ENCODE measurements around the gene PRAMEF13. TPM values are rescaled to one million over a fixed set of nuclear protein-coding genes. Genes with fewer than 3 reads are reported as not detected.
"Not testable (repeated sequence)": the region's sequence is repeated elsewhere in the genome, so short reads cannot be mapped to it uniquely, and the experiment has no call there.

PRAMEF13 gene
- total RNA-seq, 1 experiment from 2014 or later = not detected

DNA sequence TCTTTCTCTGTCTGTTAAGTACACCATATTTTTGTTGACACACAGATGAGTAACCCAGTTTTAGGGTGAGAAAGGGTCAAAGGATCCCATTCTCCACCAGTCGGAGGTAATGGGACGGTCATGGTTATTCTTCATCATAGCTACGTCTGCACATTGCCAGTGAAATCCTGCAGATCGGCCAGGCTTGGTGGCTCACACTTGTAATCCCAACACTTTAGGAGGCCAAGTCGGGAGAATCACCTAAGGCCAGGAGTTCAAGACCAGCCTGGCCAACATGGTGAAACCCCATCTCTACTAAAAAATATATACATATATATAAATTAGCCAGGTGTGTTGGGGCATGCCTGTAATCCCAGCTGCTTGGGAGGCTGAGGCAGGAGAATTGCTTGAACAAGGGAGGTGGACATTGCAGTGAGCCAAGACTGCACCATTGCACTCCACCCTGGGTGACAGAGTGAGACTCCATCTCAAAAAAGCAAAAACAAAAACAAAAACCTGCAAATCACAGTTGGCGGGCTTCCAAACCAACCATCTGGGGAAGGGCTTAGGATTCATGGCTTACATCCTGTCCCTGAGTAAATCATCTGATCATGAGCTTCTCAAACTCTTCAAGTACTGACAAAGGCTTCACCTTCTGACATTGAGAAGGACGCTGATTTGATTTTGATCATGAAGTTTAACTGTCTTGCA, 30.0 kb upstream of the PRAMEF13 start:
- H3K9me3 Mint-ChIP-seq (ENCODE audit: unreplicated experiment); H3K4me3 Mint-ChIP-seq (ENCODE audit: unreplicated experiment); H3K27ac Mint-ChIP-seq (ENCODE audit: low read depth, unreplicated experiment); intact Hi-C loops (cut with micrococcal nuclease); BruUV-seq (replicated peaks); DNase-seq (ENCODE audit: unreplicated experiment); H3K36me3 Mint-ChIP-seq (ENCODE audit: insufficient read depth, unreplicated experiment); H3K4me1 Mint-ChIP-seq (ENCODE audit: insufficient read depth, unreplicated experiment): not testable (repeated sequence)
- CTCF ChIA-PET = interaction anchor here (0.7 kb wide), 1 partner anchor 700 kb away, joined by 3 read pairs; no protein-coding TSS in a partner anchor
- peaks cover 46% of the 10 kb centered on the region for H3K27me3 Mint-ChIP-seq (ENCODE audit: insufficient read depth, unreplicated experiment)
- POLR2A ChIA-PET = interaction anchor here (0.6 kb wide), 1 partner anchor 404 kb away, joined by 4 read pairs; no protein-coding TSS in a partner anchor

DNA sequence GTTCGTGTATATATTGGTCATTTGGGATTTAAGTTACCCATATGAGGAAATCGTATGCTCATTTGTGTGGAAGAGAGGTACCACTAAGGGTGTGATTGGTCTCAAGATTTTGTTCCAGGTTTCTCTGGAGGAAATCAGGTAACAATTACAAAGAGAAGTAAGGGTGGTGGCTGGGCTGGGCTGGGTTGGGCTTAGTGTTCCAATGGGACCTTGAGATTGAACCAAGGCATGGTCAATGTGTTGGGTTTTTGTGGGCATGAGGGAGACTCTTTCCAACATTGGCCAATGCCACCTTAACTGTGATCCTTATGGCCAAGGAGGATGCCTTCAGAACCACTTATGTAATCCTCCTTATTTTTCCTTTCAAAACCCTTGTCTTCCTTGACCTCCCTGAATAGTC, 29.4 kb upstream of the PRAMEF13 start:
- H3K27me3 Mint-ChIP-seq (ENCODE audit: insufficient read depth, unreplicated experiment) = peaks cover 46% of the 10 kb centered on the region
- ChIA-PET POLR2A (interaction anchor here (0.6 kb wide), 1 partner anchor 405 kb away, joined by 4 read pairs; no protein-coding TSS in a partner anchor), CTCF (interaction anchor here (0.7 kb wide), 1 partner anchor 701 kb away, joined by 3 read pairs; no protein-coding TSS in a partner anchor)
- intact Hi-C loops (cut with micrococcal nuclease); H3K4me3 Mint-ChIP-seq (ENCODE audit: unreplicated experiment); DNase-seq (ENCODE audit: unreplicated experiment); H3K36me3 Mint-ChIP-seq (ENCODE audit: insufficient read depth, unreplicated experiment); H3K27ac Mint-ChIP-seq (ENCODE audit: low read depth, unreplicated experiment); BruUV-seq (replicated peaks); H3K4me1 Mint-ChIP-seq (ENCODE audit: insufficient read depth, unreplicated experiment); H3K9me3 Mint-ChIP-seq (ENCODE audit: unreplicated experiment): not testable (repeated sequence)

DNA sequence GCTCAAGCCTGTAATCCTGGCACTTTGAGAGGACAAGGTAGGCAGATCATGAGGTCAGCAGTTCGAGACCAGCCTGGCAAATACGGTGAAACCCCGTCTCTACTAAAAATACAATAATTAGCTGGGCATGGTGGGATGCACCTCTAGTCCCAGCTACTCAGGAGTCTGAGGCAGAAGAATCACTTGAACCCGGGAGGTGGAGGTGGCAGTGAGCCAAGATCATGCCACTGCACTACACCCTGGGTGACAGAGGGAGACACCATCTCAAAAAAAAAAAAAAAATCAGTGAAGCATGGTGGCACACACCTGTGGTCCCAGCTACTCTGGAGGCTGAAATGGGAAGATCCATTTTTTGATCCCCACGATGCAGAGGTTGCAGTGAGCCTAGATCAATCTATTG, 28.9 kb upstream of the PRAMEF13 start:
- H3K4me1 Mint-ChIP-seq (ENCODE audit: insufficient read depth, unreplicated experiment); POLR2A ChIA-PET; H3K4me3 Mint-ChIP-seq (ENCODE audit: unreplicated experiment); BruUV-seq (replicated peaks); DNase-seq (ENCODE audit: unreplicated experiment); H3K27ac Mint-ChIP-seq (ENCODE audit: low read depth, unreplicated experiment); H3K9me3 Mint-ChIP-seq (ENCODE audit: unreplicated experiment); intact Hi-C loops (cut with micrococcal nuclease); H3K36me3 Mint-ChIP-seq (ENCODE audit: insufficient read depth, unreplicated experiment): not testable (repeated sequence)
- CTCF ChIA-PET = interaction anchor here (0.6 kb wide), 1 partner anchor 690 kb away, joined by 4 read pairs; no protein-coding TSS in a partner anchor
- H3K27me3 Mint-ChIP-seq (ENCODE audit: insufficient read depth, unreplicated experiment) = peaks cover 50% of the 10 kb centered on the region

DNA sequence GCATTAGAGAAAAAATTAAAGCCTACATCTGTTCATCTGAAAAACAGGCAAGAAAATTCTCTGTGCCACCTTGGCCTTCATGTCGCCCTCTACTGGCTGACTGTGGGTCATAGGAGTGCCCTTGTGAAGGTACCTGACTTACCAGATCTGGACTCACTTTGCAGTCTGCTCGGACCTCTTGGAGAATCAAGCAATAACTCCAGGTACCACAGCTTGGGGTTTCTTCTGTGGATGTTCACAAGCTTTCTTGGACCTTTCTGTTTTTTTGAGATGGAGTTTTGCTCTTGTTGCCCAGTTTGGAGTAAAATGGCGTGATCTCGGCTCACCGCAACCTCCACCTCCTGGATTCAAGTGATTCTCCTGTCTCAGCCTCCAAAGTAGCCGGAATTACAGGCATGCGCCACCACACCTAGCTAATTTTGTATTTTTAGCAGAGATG, 27.2 kb upstream of the PRAMEF13 start:
- H3K27ac Mint-ChIP-seq (ENCODE audit: low read depth, unreplicated experiment) = no peak overlapping the region
- BruUV-seq (replicated peaks) = no TSS peak
- no peaks in the 10 kb centered on the region for H3K4me1 Mint-ChIP-seq (ENCODE audit: insufficient read depth, unreplicated experiment)
- no peak overlapping the region for H3K4me3 Mint-ChIP-seq (ENCODE audit: unreplicated experiment)
- TF ChIP-seq, protein P1, sequence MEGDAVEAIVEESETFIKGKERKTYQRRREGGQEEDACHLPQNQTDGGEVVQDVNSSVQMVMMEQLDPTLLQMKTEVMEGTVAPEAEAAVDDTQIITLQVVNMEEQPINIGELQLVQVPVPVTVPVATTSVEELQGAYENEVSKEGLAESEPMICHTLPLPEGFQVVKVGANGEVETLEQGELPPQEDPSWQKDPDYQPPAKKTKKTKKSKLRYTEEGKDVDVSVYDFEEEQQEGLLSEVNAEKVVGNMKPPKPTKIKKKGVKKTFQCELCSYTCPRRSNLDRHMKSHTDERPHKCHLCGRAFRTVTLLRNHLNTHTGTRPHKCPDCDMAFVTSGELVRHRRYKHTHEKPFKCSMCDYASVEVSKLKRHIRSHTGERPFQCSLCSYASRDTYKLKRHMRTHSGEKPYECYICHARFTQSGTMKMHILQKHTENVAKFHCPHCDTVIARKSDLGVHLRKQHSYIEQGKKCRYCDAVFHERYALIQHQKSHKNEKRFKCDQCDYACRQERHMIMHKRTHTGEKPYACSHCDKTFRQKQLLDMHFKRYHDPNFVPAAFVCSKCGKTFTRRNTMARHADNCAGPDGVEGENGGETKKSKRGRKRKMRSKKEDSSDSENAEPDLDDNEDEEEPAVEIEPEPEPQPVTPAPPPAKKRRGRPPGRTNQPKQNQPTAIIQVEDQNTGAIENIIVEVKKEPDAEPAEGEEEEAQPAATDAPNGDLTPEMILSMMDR (IDR thresholded peaks at IDR 0.05; ENCODE audit: unreplicated experiment) = peak; percentile 56
- H3K36me3 Mint-ChIP-seq (ENCODE audit: insufficient read depth, unreplicated experiment) = no peaks in the 10 kb centered on the region
- peaks cover 52% of the 10 kb centered on the region for H3K27me3 Mint-ChIP-seq (ENCODE audit: insufficient read depth, unreplicated experiment)
- peak; percentile 66 for DNase-seq (ENCODE audit: unreplicated experiment)
- CTCF ChIA-PET = interaction anchor here (0.6 kb wide), 1 partner anchor 641 kb away, joined by 3 read pairs; no protein-coding TSS in a partner anchor
- POLR2A ChIA-PET = no interaction called here
- H3K9me3 Mint-ChIP-seq (ENCODE audit: unreplicated experiment) = no peaks in the 10 kb centered on the region
- intact Hi-C loops (cut with micrococcal nuclease) = no loop called here

DNA sequence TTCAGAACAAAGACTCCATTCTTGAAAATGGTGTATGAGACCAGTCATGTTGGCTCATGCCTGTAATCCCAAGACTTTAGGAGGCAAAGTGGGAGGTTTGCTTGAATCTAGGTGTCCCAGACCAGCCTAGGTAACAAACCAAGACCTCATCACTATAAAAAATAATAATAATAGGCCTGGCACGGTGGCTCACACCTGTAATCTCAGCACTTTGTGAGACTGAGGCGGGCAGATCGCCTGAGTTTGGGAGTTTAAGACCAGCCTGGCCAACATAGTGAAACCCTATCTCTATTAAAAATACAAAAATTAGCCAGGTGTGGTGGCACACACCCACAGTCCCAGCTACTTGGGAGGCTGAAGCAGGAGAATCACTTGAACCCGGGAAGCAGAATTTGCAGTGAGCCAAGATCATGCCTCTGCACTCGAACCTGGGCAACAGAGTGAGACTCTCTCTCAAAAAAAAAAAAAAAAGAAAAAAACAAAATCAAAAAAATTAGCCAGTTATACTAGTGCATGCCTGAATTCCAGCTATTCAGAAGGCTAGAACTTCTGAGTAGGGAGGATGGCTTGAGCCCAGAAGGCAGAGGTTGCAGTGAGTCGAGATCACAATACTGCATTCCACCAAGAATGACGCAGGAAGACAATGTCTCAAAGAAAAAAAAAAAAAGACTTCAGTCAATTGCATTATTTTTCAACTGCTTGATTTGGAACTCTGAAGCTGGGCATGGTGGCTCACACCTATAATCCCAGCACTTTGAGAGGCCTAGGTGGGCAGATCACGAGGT, 26.3 kb upstream of the PRAMEF13 start:
- intact Hi-C loops (cut with micrococcal nuclease); H3K4me1 Mint-ChIP-seq (ENCODE audit: insufficient read depth, unreplicated experiment); H3K27ac Mint-ChIP-seq (ENCODE audit: low read depth, unreplicated experiment); BruUV-seq (replicated peaks); POLR2A ChIA-PET; H3K36me3 Mint-ChIP-seq (ENCODE audit: insufficient read depth, unreplicated experiment); H3K9me3 Mint-ChIP-seq (ENCODE audit: unreplicated experiment); DNase-seq (ENCODE audit: unreplicated experiment); H3K4me3 Mint-ChIP-seq (ENCODE audit: unreplicated experiment): not testable (repeated sequence)
- peaks cover 51% of the 10 kb centered on the region for H3K27me3 Mint-ChIP-seq (ENCODE audit: insufficient read depth, unreplicated experiment)
- CTCF ChIA-PET = interaction anchor here (0.7 kb wide), 1 partner anchor 1852 kb away, joined by 3 read pairs; no protein-coding TSS in a partner anchor

DNA sequence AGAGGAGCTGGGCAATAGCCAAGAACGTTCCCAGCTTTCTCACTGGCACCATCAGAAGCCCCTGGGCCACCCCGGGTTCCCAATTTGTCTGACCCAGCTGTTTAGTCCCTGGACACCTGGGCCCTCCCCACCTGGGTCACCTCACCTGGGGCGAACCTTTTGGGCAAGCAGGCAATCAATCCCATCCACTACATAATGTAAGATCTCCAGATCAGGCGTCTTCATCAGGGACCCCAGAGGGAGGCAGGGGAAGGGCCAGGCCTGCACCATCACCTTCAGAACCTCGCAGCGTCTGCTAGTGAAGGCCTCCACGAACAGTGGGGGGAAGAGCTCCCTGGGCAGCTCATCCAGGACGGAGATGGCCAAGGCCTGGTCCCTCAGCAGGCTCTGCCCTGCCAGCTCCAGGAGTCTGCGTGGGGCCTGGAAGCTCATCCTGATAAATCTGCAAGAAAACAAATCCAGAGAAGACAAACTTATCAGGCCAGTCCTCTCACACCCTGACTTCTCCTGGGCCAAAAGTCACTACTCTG, 24.5 kb upstream of the PRAMEF13 start, which contains the start of gene PRAMEF18:
Gene PRAMEF18 (minus strand): TSS at position 480 of the 530 bp plus-strand sequence. CDS start 48 bp downstream, at position 432.
- POLR2A ChIA-PET; DNase-seq (ENCODE audit: unreplicated experiment); intact Hi-C loops (cut with micrococcal nuclease); H3K4me1 Mint-ChIP-seq (ENCODE audit: insufficient read depth, unreplicated experiment); H3K27ac Mint-ChIP-seq (ENCODE audit: low read depth, unreplicated experiment); BruUV-seq (replicated peaks); CTCF ChIA-PET; H3K36me3 Mint-ChIP-seq (ENCODE audit: insufficient read depth, unreplicated experiment); H3K4me3 Mint-ChIP-seq (ENCODE audit: unreplicated experiment); H3K9me3 Mint-ChIP-seq (ENCODE audit: unreplicated experiment): not testable (repeated sequence)
- H3K27me3 Mint-ChIP-seq (ENCODE audit: insufficient read depth, unreplicated experiment) = peaks cover 44% of the 10 kb centered on the region

Data from MCF 10A (cell line).